Measurements from ENCODE around the gene NDUFS2.
"Not testable (repeated sequence)": the region's sequence is repeated elsewhere in the genome, so short reads cannot be mapped to it uniquely, and the experiment has no call there.

The NDUFS2 gene

DNA sequence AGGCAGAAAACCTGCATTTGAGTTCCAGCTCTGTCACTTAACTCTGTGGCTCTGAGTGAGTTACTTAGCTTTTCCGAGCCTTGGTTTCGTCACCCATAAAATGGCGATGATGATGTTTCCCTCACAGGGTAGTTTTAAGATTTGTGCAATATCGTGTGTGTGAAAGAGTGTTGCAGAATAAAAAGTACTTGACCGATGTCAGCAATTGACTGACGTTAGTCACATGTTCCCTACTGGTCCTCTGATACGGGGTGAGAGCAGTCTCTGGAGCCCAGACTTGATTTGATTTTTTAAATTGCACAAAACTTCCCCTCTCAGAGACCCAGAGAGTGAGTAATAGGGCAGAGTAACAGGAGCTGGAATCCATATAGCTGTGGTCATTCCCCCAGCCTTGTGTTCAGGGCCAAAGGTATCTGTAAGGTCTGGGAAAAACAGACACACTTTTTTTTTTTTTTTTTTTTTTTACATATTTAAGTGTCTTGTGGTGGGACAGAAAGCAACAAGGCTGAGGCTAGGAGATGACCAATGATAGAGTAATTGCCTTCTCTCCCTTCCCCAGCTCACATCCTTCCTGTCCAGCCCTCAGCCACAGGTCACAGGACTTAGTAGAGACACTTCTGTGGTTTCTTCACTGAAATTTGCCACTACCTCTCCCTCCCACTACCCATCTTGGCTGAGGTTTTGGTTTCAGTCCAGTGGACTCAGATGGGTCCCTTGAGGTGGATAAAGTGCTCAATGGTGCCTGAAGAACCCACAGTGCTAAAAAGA is 15.0 kb downstream of the NDUFS2 start:
- peak; percentile 40 for DNase-seq (ENCODE audit: extremely low spot score, insufficient read length, low read depth)
- peak; percentile 97 for FAIRE-seq

DNA sequence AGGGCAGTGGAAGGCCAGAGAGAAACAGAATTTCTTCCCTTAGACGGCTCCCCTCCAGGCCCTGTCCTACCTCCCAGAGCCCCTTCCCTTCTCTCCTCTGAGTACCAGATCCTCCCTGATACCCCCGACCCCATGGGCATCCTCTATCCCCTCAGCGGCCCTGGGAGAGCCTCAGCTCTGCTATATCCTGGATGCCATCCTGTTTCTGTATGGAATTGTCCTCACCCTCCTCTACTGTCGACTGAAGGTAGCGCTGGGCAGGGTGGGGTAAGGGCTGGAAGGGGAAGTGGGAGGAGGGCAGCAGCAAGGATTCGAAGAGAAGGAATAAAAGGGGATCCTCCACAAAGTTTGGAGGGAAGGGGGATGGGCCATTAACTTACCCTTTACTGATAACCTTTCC is 15.7 kb downstream of the NDUFS2 start:
- DNase-seq (ENCODE audit: extremely low spot score, insufficient read length, low read depth) = no peak
- FAIRE-seq = no peak

DNA sequence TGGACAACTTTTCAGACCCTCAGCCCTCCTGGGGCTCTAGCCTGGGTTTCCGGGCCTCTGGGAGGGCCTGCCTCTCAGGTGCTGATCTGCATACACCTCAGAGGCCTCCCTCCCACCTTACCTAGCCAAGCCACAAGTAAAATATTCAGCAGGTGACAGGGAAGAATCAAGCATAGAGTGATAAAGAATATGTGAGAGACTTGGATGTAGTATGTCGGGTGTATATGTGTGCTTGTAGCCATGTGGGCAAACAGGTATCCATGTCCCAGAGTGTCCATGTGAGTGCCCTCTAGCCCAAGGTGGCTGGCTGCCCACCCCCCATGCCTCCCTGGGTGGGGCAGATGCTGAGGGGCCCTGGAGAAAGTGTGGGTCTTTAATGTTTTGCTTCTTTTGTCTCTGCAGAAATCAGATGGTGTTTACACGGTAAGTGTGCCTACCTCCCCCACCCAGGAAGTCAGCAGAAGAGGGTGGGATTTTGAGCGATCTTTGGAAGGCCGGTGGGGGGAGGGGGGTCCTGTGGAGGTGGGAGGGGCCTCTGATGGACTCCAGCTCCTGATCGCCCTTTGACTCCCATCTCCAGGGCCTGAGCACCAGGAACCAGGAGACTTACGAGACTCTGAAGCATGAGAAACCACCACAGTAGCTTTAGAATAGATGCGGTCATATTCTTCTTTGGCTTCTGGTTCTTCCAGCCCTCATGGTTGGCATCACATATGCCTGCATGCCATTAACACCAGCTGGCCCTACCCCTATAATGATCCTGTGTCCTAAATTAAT is 16.3 kb downstream of the NDUFS2 start:
- no peak for DNase-seq (ENCODE audit: extremely low spot score, insufficient read length, low read depth)
- FAIRE-seq = no peak

DNA sequence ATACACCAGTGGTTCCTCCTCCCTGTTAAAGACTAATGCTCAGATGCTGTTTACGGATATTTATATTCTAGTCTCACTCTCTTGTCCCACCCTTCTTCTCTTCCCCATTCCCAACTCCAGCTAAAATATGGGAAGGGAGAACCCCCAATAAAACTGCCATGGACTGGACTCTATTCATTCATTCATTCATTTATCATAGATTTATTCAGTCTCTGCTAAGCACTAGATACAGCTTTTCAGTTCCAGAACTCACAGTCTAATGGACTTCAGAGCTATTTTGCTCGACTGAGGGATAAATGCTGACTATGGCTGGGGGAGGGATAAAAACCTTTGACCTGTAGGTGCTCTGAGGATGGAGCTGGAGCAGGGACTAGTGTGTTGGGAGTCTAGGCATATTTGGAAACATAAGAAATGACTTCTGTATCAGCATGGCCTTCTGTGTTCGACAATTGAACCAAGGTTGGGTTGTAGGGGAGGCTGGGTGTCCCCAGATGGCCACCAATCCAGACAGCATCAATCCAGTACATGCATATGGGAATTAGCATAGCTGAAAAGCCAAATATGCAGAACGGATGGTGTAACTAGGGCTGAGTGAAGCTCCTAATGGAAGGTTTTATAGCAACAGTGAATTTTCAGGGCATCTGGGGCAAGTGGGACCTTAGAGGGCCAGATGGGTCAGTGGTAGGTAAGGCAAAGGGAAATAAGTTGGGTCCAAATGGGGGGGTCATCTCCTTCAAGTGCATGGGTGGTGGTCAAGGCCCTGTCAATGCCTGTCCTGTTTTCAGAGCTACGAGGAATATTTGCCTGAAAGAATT is 17.1 kb downstream of the NDUFS2 start:
- DNase-seq (ENCODE audit: extremely low spot score, insufficient read length, low read depth) = no peak
- no peak for FAIRE-seq

DNA sequence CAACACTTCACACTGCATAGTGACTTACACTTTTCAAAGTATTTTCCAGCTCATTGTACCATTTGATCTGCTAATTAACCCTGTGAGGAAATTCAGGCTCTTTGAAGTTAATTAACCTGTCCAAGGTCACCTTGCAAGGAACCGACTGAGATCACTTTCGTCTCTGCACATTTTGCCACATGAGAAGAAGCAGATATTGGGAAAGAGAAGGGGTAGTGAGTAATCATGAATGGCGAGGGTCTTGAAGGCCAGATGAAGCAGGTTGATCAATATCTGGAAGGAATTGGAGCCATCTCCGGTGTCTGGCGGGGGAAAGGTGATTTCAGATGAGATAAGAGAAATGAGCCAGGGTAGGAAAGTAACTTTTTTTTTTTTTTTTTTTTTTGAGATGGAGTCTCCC is 17.8 kb downstream of the NDUFS2 start:
- DNase-seq (ENCODE audit: extremely low spot score, insufficient read length, low read depth) (no peak), FAIRE-seq (no peak)

DNA sequence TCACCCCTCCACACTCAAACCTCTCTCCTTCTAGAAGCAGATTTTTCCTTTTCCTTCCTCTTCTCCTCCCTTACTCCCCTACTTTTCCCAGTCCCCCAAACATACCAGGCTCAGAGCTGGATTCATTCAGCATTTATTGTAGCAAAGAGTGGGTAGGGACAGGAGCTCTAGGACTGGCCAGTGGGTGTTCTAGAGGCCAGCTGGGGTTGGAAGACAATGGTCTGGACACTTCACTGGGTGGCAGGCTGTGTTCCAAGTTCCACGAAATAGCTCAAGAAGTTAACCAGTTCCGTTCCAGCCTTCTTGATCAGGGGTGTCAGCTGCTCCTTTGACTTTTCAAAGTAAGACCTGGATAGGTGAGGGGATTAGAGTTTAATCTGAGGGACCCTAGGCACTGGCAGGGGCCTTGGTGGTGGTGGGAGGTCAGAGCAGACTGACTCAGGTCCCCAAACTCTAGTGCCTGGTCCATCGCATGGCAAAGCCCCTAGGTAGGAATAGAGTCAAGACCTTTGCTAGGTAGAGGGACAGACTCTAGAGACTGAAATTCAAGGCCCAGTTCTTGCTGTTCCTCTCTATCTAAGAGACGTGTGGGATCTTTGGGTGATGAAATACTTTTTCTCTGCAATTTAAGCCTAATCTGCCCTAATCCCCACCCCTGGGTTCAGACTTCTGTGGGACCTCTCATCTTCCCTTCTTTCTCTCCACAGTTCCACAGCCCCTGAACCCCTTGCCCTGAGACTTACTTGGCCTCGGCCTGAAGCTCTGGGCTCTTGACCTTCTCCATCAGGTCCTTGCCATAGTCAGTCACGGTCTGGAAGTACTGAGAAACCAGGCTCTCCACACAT is 20.2 kb downstream of the NDUFS2 start:
- FAIRE-seq (no peak), DNase-seq (ENCODE audit: extremely low spot score, insufficient read length, low read depth) (no peak)

DNA sequence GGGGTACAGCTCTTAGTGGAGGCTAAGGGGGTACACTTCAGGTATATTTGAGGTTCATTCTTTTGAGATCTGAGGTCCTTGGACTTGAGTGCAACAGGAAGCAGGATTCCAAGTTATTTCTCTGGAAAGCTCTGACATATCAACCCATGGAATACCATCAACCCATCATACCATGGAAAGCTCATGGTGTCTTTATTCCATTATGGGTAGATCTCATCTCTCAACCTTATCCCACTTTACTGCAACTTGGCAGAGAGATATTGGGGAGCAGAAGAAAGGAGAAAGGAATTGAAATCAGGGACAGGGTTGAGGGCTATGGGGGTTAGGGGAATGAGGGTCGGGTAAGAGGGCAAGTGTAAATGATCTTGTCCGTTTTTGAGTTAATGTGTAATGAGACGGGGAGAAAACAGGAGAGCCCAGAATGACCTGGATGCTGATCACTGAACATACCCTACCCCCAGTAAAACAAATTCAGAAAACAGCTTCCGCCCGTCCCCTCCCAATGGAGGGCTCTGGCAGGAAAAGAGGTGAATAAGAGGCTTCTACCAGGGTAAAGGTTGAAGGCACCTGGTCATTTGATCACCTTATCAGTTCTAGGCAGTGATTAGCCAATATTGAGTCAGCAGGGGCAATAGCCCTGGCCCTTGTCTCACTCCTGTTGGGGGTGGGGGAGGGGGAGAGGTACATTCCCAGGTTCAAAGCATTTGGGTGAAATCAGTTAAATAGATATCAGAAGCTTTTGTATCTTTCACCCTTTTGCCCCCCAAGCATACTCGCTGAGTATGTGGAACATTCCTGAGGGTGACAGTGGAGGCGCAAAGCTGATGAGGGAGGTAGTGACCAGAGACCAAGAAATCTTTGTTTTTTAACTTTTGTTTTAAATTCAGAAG is 21.9 kb downstream of the NDUFS2 start:
- no peak for FAIRE-seq
- no peak for DNase-seq (ENCODE audit: extremely low spot score, insufficient read length, low read depth)

DNA sequence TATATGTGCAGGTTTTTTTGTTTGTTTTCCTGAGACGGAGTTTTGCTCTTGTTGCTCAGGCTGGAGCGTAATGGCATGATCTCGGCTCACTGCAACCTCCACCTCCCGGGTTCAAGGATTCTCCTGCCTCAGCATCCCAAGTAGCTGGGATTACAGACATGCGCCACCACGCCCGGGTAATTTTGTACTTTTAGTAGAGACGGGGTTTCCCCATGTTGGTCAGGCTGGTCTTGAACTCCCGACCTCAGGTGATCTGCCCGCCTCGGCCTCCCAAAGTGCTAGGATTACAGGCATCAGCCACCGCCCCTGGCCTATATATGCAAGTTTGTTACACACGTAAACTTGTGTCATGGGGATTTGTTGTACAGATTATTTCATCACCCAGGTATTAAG is 22.5 kb downstream of the NDUFS2 start:
- DNase-seq (ENCODE audit: extremely low spot score, insufficient read length, low read depth); FAIRE-seq: not testable (repeated sequence)

DNA sequence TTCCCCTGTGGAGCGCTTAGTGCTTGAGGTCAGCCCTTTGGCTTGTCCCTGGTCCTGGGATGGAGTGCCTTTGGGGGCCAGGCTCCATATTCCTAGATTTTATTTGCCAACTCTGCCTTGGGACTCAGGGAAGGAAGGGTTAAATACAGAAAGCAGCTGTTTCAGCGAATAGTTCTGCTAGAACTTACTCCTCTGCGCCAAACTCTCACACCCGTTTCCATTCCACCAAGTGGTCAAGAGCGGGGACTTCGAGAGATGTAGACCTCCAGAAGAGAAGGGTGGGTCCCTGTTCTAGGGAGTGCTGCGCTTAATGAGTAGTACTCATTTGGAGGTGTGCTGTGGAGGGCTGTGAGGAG is 23.0 kb downstream of the NDUFS2 start:
- FAIRE-seq (no peak), DNase-seq (ENCODE audit: extremely low spot score, insufficient read length, low read depth) (no peak)

DNA sequence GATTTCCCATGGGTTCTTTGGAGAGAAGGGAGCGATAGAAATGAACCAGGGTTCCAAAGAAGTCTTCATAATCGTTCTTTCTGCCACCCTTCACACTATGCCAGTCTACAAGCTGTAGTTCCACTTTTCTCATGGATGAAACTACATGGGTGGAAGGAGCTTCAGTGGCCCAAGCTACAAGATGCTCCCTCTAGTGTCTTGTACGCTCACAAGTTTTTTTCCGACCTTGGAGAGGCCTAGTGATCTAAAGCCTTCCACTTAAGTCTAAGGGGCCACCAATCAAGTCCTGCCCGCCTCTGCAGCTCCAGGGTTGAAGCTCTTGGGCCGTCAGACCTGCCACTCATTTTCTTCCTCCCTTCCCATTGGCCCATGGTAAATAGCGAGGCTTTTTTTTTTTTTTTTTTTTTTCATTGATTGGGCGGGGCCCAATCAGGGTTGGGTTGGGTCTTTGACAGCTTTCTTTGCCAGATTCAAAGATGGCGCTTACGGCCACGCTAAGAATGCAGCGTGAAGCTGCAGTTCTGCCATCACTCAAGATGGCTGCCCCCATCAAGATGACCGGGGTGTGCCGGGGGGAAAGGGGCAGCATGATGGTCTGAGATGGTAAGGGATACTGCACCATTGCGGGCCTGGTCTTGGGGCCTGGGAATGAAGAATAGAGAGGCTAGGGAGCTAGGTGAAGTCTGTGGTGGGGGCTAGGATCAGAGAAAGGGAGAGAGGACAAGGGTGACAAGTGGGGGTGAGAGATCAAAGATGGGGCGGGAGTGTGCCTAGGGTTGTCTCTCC is 23.6 kb downstream of the NDUFS2 start, which contains the start of gene TOMM40L:
TOMM40L (plus strand) TSS at position 527 of the 786 bp plus-strand sequence. CDS start 430 bp downstream, outside the sequence.
- FAIRE-seq (peak; percentile 99), DNase-seq (ENCODE audit: extremely low spot score, insufficient read length, low read depth) (peak; percentile 87)

DNA sequence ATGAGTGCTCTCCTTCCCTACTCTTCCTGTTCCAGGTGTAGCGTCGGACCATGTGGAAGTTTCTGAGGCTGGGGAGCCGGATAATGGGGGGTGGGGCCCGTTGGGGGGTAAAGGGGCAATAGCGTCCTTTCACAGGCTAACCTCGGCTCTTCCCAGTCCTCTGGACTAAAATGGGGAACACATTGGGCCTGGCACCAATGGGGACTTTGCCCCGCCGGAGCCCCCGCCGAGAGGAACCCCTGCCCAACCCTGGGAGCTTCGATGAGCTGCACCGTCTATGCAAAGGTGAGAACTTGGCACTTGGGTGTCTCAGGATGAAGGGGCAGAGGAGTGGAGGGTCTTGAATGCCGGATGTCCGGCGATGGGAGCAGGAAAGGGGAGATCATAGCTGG is 24.1 kb downstream of the NDUFS2 start:
- FAIRE-seq = no peak
- DNase-seq (ENCODE audit: extremely low spot score, insufficient read length, low read depth) = no peak

DNA sequence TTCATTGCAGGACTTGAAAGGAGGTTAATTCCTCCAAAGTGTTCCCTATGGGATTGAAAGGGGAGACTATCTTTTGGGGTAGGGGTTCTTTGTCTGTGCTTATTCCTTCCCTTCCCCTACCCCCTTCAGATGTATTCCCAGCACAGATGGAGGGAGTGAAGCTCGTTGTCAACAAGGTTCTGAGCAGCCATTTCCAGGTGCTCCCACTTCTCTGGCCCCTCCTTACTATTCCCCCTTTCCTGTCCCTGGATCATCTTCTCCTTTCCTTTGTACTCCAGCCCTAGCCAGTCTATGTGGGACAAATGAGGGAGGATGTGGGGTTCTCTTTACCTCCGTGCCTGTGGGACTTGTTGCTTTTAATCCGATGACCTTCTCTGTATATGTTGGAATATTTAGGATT is 24.6 kb downstream of the NDUFS2 start:
- FAIRE-seq = no peak
- no peak for DNase-seq (ENCODE audit: extremely low spot score, insufficient read length, low read depth)

DNA sequence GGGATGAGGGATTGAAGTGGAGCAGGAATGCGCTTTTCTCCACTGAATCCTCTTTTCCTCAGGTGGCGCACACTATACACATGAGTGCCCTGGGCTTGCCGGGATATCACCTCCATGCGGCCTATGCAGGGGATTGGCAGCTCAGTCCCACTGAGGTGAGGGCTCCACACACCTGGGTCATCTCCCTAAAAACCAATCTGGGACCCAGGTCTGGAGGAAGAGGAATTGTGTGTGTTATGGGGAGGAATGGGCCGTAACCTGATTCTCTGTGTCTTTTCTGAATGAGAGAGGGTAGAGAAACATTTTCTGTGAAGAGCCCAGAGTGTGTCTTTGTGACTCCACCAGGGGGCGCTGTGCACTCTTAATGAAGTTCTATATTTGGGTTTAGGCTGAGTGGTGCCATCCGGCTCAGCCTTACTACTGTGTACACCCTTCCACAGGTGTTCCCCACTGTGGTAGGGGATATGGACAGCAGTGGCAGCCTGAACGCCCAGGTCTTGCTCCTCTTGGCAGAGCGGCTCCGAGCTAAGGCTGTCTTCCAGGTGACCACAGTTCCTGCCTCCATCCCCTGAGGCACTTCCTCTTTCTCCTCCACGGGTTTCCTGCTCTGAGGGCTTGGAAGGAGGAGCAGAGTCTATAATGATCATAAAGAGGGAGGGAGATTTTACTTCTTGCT is 25.2 kb downstream of the NDUFS2 start:
- DNase-seq (ENCODE audit: extremely low spot score, insufficient read length, low read depth) (peak; percentile 65), FAIRE-seq (peak; percentile 90)

DNA sequence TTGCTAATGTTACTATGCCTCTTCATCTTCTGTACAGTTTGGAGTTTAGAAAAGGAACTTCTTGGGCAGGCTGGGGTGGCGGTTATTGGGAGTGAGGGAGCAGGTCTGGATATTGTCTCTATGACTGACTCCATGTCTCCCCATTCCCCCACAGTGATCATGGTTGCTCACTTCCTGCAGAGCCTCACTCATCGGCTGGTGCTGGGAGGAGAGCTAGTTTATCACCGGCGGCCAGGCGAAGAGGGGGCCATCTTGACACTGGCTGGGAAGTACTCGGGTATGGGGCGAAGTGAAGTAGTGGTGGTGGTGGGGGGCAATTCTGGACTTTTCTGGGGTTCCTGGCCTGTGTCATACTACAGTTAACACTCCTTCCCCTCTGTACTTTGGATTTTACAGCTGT is 25.9 kb downstream of the NDUFS2 start:
- FAIRE-seq = no peak

DNA sequence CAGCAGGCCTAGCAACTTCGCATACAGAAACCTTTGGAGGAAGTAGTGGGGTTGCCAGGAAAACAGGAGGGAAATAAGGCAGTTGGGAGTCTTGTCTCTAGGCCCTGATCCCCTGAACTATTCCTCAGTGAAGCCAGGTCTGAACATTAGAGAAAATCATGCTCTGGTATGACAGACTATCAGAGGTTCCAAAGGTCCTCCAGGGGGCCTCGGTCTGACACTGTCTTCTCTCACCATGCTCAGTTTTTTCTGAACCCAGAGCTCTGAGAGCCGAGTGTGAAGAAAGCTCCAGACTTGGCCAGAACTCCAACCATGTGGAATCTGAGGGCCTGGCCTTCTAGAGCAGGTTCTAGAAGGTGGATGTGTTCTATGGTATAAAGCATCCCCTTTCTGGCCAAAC is 27.7 kb downstream of the NDUFS2 start:
- no peak for DNase-seq (ENCODE audit: extremely low spot score, insufficient read length, low read depth)
- FAIRE-seq = no peak

More for the DNA sequence above, 25.9 kb downstream of the NDUFS2 start:
- no peak for DNase-seq (ENCODE audit: extremely low spot score, insufficient read length, low read depth)

DNA sequence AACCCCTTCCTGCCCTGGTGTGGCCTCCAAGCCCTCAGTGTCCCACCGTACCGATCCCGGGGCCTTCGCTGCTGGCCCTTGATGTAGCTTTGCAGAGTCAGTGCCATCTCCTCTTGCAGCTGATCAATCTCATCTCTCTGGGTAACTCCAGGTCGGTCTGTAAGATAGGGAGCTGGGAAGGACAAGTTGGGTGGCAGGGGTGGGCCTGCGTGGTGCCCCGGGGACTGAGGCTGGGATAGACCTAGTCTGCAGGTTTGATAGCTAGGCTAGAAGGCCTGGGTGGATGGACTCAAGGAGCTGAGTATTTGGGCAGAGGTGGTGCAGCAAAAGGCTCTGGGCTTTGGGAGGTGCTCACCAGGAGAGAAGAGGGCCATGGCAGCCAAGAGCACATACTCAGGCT is 28.6 kb downstream of the NDUFS2 start:
- DNase-seq (ENCODE audit: extremely low spot score, insufficient read length, low read depth) (no peak), FAIRE-seq (no peak)

DNA sequence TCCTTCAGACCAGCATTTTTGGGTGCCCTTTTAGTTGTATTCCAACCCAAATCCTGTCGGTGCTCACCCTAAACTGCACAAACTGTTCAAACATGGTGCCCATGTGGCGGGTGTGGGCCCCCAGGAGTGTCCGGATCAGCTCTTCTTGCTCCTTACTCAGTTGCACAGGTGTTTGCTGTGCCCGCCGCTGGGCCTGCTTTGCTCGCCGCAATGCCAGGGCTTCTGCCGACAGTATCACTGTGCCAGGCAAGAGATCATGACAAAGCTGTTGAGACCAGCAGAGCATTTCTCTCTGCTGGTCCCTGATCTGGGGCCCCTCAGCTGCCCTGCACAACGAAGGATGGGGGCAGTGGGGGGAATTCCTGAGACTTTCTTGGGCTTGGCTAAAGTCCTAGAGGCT is 30.9 kb downstream of the NDUFS2 start:
- no peak for FAIRE-seq
- no peak for DNase-seq (ENCODE audit: extremely low spot score, insufficient read length, low read depth)
